NCI-H510A (cell line): ENCODE measurements around the gene TBC1D12.
"Not testable (repeated sequence)": the region's sequence is repeated elsewhere in the genome, so short reads cannot be mapped to it uniquely, and the experiment has no call there.

ENCODE experiments used
- DNase-seq: peaks from one replicate; lab custom pipeline; 2025; lab: John Stamatoyannopoulos, UW

TBC1D12 gene

GRCh38 chr10:94546049-94546900 lies 143.9 kb downstream of the TBC1D12 start:
- DNase-seq: no peak

GRCh38 chr10:94546901-94547185 lies 144.5 kb downstream of the TBC1D12 start:
- DNase-seq: no peak

- DNase-seq: no peak
These were observed 146.9 kb downstream of the TBC1D12 start for GRCh38 chr10:94549221-94549620.

GRCh38 chr10:94567714-94568307 lies 165.5 kb downstream of the TBC1D12 start:
- not testable (repeated sequence) for DNase-seq

GRCh38 chr10:94571081-94571480 lies 168.7 kb downstream of the TBC1D12 start:
- no peak for DNase-seq

GRCh38 chr10:94571528-94571927 lies 169.2 kb downstream of the TBC1D12 start:
- DNase-seq: no peak

GRCh38 chr10:94578790-94579189 lies 176.4 kb downstream of the TBC1D12 start:
- DNase-seq: no peak

- DNase-seq: no peak
These were observed 180.8 kb downstream of the TBC1D12 start for GRCh38 chr10:94583124-94583523.
